Chondrocyte (in vitro differentiated cells): ENCODE measurements around the gene SPON1. TPM values are rescaled to one million over a fixed set of nuclear protein-coding genes. Genes with fewer than 3 reads are reported as not detected.

Experiments used
- DNase-seq: peaks from one replicate; pipeline ENCODE4 v3.0.0; 2021; ENCODE audit warnings: mixed read lengths, low spot score
- H3K27ac Mint-ChIP-seq: one replicate; pipeline ENCODE4 v1.8.0; 2021; ENCODE audit warnings: mild to moderate bottlenecking, moderate library complexity, mixed read lengths; ENCODE audit not compliant: unreplicated experiment
- H3K27me3 Mint-ChIP-seq: 2 replicates; pipeline ENCODE4 v1.8.0; 2021; ENCODE audit warnings: low read depth, mixed read lengths
- H3K36me3 Mint-ChIP-seq: 2 replicates; pipeline ENCODE4 v1.8.0; 2021; ENCODE audit warnings: low read depth, mixed read lengths
- H3K4me1 Mint-ChIP-seq: 2 replicates; pipeline ENCODE4 v1.8.0; 2021; ENCODE audit warnings: low read depth, mild to moderate bottlenecking, mixed read lengths
- H3K4me3 Mint-ChIP-seq: one replicate; pipeline ENCODE4 v1.8.0; 2021; ENCODE audit warnings: mild to moderate bottlenecking, moderate library complexity, mixed read lengths; ENCODE audit not compliant: unreplicated experiment
- H3K9me3 Mint-ChIP-seq: 2 replicates; pipeline ENCODE4 v1.8.0; 2021; ENCODE audit warnings: low read depth, mixed read lengths
- total RNA-seq: library from RNA; stranded (reverse); gene quantifications from 3 replicates; pipeline ENCODE4 v1.2.1, GENCODE V29; 2021
- TF ChIP-seq, protein P1 (sequence below): fragments of 200-600 bp; sonication (generic); IDR thresholded peaks from 2 replicates; pipeline ENCODE4 v1.5.0; 2021; ENCODE audit warnings: antibody characterized with exemption, mild to moderate bottlenecking, moderate library complexity

SPON1 gene
- total RNA-seq, 1 donor from 2014 or later = 0.10 TPM

DNA sequence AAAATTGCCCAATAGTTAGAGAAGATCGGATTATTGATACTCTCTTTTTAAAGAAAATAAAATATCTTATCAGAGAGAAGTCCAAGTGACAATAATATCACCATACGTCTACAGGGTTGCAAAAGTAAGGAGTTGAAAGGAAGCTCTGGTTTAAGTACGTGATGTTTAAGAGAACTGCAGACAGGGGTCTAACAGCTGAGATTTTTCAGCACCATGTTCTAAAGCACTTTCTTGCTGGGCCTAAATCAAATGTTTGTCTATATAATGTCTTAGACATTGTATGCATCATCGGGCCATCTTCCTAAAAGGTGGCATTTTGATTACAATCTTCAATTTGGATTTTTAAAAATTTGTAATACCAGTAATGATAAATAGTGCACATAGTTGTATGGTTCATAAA, 263.1 kb downstream of the SPON1 start:
- Mint-ChIP-seq H3K4me3 (no peak overlapping the region), H3K4me1 (no peaks in the 10 kb centered on the region), H3K27ac (no peak overlapping the region), H3K9me3 (peaks cover 3% of the 10 kb centered on the region), H3K36me3 (no peaks in the 10 kb centered on the region), H3K27me3 (peaks cover 17% of the 10 kb centered on the region)
- TF ChIP-seq, protein P1, sequence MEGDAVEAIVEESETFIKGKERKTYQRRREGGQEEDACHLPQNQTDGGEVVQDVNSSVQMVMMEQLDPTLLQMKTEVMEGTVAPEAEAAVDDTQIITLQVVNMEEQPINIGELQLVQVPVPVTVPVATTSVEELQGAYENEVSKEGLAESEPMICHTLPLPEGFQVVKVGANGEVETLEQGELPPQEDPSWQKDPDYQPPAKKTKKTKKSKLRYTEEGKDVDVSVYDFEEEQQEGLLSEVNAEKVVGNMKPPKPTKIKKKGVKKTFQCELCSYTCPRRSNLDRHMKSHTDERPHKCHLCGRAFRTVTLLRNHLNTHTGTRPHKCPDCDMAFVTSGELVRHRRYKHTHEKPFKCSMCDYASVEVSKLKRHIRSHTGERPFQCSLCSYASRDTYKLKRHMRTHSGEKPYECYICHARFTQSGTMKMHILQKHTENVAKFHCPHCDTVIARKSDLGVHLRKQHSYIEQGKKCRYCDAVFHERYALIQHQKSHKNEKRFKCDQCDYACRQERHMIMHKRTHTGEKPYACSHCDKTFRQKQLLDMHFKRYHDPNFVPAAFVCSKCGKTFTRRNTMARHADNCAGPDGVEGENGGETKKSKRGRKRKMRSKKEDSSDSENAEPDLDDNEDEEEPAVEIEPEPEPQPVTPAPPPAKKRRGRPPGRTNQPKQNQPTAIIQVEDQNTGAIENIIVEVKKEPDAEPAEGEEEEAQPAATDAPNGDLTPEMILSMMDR = no peak
- no peak for DNase-seq

DNA sequence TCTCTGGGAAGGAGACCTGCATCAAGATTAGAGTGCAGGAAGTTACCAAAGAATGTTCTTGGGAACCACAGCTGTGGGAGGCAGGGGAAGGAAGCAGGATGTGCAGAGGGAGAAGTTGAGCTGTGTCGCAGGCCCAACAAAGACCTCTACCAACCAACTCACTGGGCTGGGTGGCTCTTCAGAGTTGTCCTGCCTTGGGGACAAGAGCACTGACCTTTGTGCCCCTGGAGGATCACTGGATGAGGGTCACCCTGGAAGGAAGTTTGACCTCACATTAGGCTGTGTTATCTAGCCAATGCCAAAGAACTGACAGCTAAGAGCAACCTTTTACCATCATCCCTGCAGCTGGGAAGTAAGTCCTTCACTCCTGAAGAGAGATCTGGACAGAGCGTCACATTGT, 265.8 kb downstream of the SPON1 start:
- Mint-ChIP-seq H3K4me1 (no peaks in the 10 kb centered on the region), H3K4me3 (no peak overlapping the region), H3K36me3 (no peaks in the 10 kb centered on the region), H3K27me3 (peaks cover 36% of the 10 kb centered on the region), H3K27ac (no peak overlapping the region), H3K9me3 (peaks cover 3% of the 10 kb centered on the region)
- DNase-seq = no peak
- TF ChIP-seq, protein P1 = no peak

- no peaks in the 10 kb centered on the region for H3K36me3 Mint-ChIP-seq
- H3K27ac Mint-ChIP-seq = no peak overlapping the region
- peaks cover 40% of the 10 kb centered on the region for H3K27me3 Mint-ChIP-seq
- no peaks in the 10 kb centered on the region for H3K4me1 Mint-ChIP-seq
- TF ChIP-seq, protein P1 = no peak
- peaks cover 3% of the 10 kb centered on the region for H3K9me3 Mint-ChIP-seq
- no peak overlapping the region for H3K4me3 Mint-ChIP-seq
- DNase-seq = no peak
These were observed 266.9 kb downstream of the SPON1 start for GRCh38 chr11:14229472-14229871.

- Mint-ChIP-seq H3K4me1 (no peaks in the 10 kb centered on the region), H3K4me3 (no peak overlapping the region), H3K27ac (no peak overlapping the region), H3K9me3 (peaks cover 3% of the 10 kb centered on the region), H3K27me3 (peaks cover 47% of the 10 kb centered on the region), H3K36me3 (no peaks in the 10 kb centered on the region)
- DNase-seq = no peak
- TF ChIP-seq, protein P1 = no peak
These were observed 267.9 kb downstream of the SPON1 start for GRCh38 chr11:14230407-14230806.

GRCh38 chr11:14232652-14233051, 270.1 kb downstream of the SPON1 start:
- Mint-ChIP-seq H3K4me3 (no peak overlapping the region), H3K4me1 (no peaks in the 10 kb centered on the region), H3K9me3 (no peaks in the 10 kb centered on the region), H3K36me3 (no peaks in the 10 kb centered on the region), H3K27ac (no peak overlapping the region), H3K27me3 (peaks cover 66% of the 10 kb centered on the region)
- no peak for DNase-seq
- TF ChIP-seq, protein P1 = peak; percentile 48
